Measurements from ENCODE around the gene ATAT1. TPM values are rescaled to one million over a fixed set of nuclear protein-coding genes. Genes with fewer than 3 reads are reported as not detected.

ATAT1 gene
- total and polyA plus RNA-seq, 2 of the 4 experiments (the other 2 are of a cell fraction): 5.6 to 15.5 TPM

DNA sequence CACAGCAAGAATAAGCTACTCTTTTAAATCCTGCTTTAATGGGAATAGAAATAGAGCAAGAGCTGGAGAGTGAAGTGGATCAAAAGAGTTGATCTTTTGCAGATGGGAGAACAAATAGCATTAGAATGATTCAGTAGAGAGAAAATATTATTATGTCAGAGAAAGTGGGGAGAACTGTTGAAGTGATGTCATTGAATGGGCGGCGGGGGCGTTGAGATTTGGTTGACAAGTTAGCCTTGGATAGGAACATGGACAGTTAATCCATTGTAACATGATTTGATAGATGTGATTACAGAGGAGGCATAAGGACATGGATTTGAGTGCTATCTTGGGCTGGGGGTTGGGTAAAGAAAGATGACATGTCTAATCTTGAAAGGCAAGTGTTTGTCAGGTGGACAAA, 9.2 kb downstream of the ATAT1 start:
- peaks cover 5% of the 10 kb centered on the region; the same call in 1 of the 2 replicates for H3K9me1 ChIP-seq (ENCODE audit: insufficient read depth, low read length)
- H3K27me3 ChIP-seq (ENCODE audit: control insufficient read depth, insufficient read depth, low read length): no peaks in the 10 kb centered on the region
- no peak overlapping the region for H3K18ac ChIP-seq (ENCODE audit: low read depth, low read length)
- no peak overlapping the region for H2AFZ ChIP-seq (replicated peaks; ENCODE audit: low read length, poor library complexity)
- WGBS, 2 experiments (ENCODE audit: extremely low coverage in 2 of 2, insufficient read length in 1 of 2): 96% methylated on average over 3 of the region's 3 CpGs; no CpG with 5 or more reads in 1 of the 2 experiments
- TF ChIP-seq CEBPB (IDR thresholded peaks at IDR 0.05; ENCODE audit: low read depth, low read length) (no peak), RAD21 (IDR thresholded peaks at IDR 0.05; ENCODE audit: low read length) (no peak), SMC3 (IDR thresholded peaks at IDR 0.05; ENCODE audit: low read depth, low read length) (no peak)
- no peak overlapping the region for H2BK20ac ChIP-seq (ENCODE audit: low read depth, low read length)
- peaks cover 2 to 4% of the 10 kb centered on the region in 2 experiments; a peak in 2 of 4 replicates for H3K79me1 ChIP-seq (ENCODE audit: low read depth in 1 of 2, low read length in 2 of 2)
- H3K9ac ChIP-seq (ENCODE audit: low read depth, low read length): no peak overlapping the region
- no peak overlapping the region for H3K23ac ChIP-seq (ENCODE audit: low read depth, low read length)
- H2AK5ac ChIP-seq (ENCODE audit: low read depth, low read length): no peak overlapping the region
- no peak overlapping the region for H3K4me2 ChIP-seq (ENCODE audit: low read depth, low read length)
- H4K20me1 ChIP-seq (ENCODE audit: insufficient read depth, low read length): no peaks in the 10 kb centered on the region
- H2AK9ac ChIP-seq (replicated peaks; ENCODE audit: low read depth, low read length, poor library complexity): no peak overlapping the region
- no peak overlapping the region for H2BK15ac ChIP-seq (ENCODE audit: low read depth, low read length)
- H3K9me3 ChIP-seq (ENCODE audit: control insufficient read depth, insufficient read depth, low read length): no peaks in the 10 kb centered on the region
- dilution Hi-C loops (cut with HindIII; ENCODE audit: low sequenced_read_pairs, unreplicated experiment): no loop called here
- H3K14ac ChIP-seq (replicated peaks; ENCODE audit: low read depth, low read length): no peak overlapping the region
- H3K27ac ChIP-seq (ENCODE audit: insufficient read depth, low read length): no peak overlapping the region
- H2BK120ac ChIP-seq (ENCODE audit: low read depth, low read length): no peak overlapping the region
- BruUV-seq (replicated peaks): no TSS peak
- DNase-seq (no peak), ATAC-seq (ENCODE audit: low read depth) (no peak)
- CTCF ChIA-PET: no interaction called here
- H4K91ac ChIP-seq (ENCODE audit: insufficient read depth, low read depth, low read length): no peak overlapping the region
- H3K56ac ChIP-seq (ENCODE audit: extremely low read depth, insufficient read depth, low read length): no peak overlapping the region
- intact Hi-C loops (cut with micrococcal nuclease): no loop called here
- no peak overlapping the region for H3K4ac ChIP-seq (ENCODE audit: low read depth, low read length)
- in situ Hi-C loops (cut with MboI; ENCODE audit: low sequenced_read_pairs): no loop called here
- POLR2A ChIA-PET (ENCODE audit: unreplicated experiment): no interaction called here
- H3K4me3 ChIP-seq (ENCODE audit: insufficient read depth, low read depth, low read length): no peak overlapping the region
- H4K8ac ChIP-seq (ENCODE audit: low read depth in 2 of 2, low read length in 2 of 2): no peak overlapping the region
- no peak overlapping the region for H2BK5ac ChIP-seq (ENCODE audit: low read depth, low read length, poor library complexity, severe bottlenecking)
- no peak overlapping the region for H4K5ac ChIP-seq (ENCODE audit: low read depth, low read length)
- H3K36me3 ChIP-seq (ENCODE audit: control insufficient read depth, insufficient read depth, low read length): peaks cover 36% of the 10 kb centered on the region
- no peaks in the 10 kb centered on the region for H3K4me1 ChIP-seq (ENCODE audit: control insufficient read depth, insufficient read depth, low read length)
